A549 (cell line): ENCODE data around the gene HS3ST3A1. TPM values are rescaled to one million over a fixed set of nuclear protein-coding genes. Genes with fewer than 3 reads are reported as not detected.
A peak's percentile ranks its signal among the peaks of the same experiment; 100 is the strongest.

Experiments used
- ATAC-seq, 2 experiments: fragments of 200-7000 bp in 1 of 2; fragments of >200 bp in 1 of 2; cut with Nextera tagmentation in 1 of 2; cut with Tn5 transposase in 1 of 2; 3 replicates each; pipeline versions ENCODE4 v1.8.0 to v1.9.1; 2018 to 2020; ENCODE audit warnings: mild to moderate bottlenecking in 1 of 2, moderate library complexity in 1 of 2
- CTCF ChIA-PET: fragments of 300-600 bp; sonication (Branson Sonifier 250); formaldehyde crosslinking; extraction: SDS; loops from one replicate; lab custom pipeline; 2021; ENCODE audit warnings: antibody characterized with exemption, inconsistent platforms; lab: Yijun Ruan, JAX
- POLR2A ChIA-PET: fragments of 350-600 bp; formaldehyde crosslinking; extraction: SDS; loops from one replicate; lab custom pipeline; 2021; ENCODE audit warnings: antibody characterized with exemption, inconsistent platforms; lab: Yijun Ruan, JAX
- DNase-seq, 2 experiments: peaks; one replicate each; pipeline versions ENCODE4 v3.0.0 to v3.0.0-alpha.2; 2011 to 2016; ENCODE audit warnings: low read depth in 1 of 2, low spot score in 1 of 2
- FAIRE-seq: peaks from 2 replicates; lab custom pipeline; 2011; peaks lifted over from hg19 to GRCh38; lab: Jason Lieb, UNC
- H3K27ac ChIP-seq, 2 experiments: fragments of >200 bp; sonication (Bioruptor Twin); formaldehyde crosslinking; 3 replicates each; pipeline ENCODE4 v1.5.1; 2016 to 2017
- H3K4me1 ChIP-seq: fragments of >200 bp; sonication (Bioruptor Twin); formaldehyde crosslinking; 3 replicates; pipeline ENCODE4 v1.6.1; 2016
- H3K4me2 ChIP-seq: fragments of >200 bp; sonication (Bioruptor Twin); formaldehyde crosslinking; 3 replicates; pipeline ENCODE4 v1.6.1; 2016
- H3K4me3 ChIP-seq: fragments of >200 bp; sonication (Bioruptor Twin); formaldehyde crosslinking; 3 replicates; pipeline ENCODE4 v1.5.1; 2016
- H3K9me3 ChIP-seq: fragments of >200 bp; sonication (Bioruptor Twin); formaldehyde crosslinking; 3 replicates; pipeline ENCODE4 v1.6.1; 2016
- BHLHE40 ChIP-seq: IDR thresholded peaks from 2 replicates; pipeline ENCODE4 v1.6.1; 2012; ENCODE audit warnings: low read depth, low read length, inconsistent platforms
- CBX2 ChIP-seq: fragments of 200-600 bp; sonication (generic); IDR thresholded peaks from 2 replicates; pipeline ENCODE4 v1.6.1; 2016; ENCODE audit warnings: low read depth, mild to moderate bottlenecking, borderline replicate concordance
- CHD4 ChIP-seq: fragments of 200-600 bp; sonication (generic); IDR thresholded peaks from 2 replicates; pipeline ENCODE4 v1.6.1; 2016; ENCODE audit warnings: antibody characterized with exemption, mild to moderate bottlenecking, borderline replicate concordance
- ELK1 ChIP-seq: fragments of 150-350 bp; IDR thresholded peaks from 2 replicates; pipeline ENCODE4 v1.6.1; 2014; ENCODE audit warnings: low read depth, mild to moderate bottlenecking, low read length
- FOSB ChIP-seq: fragments of 250-450 bp; sonication (Bioruptor Pico); IDR thresholded peaks from 2 replicates; pipeline ENCODE4 v1.5.0; 2020; ENCODE audit warnings: mild to moderate bottlenecking, moderate library complexity
- HES2 ChIP-seq: fragments of >200 bp; sonication (Bioruptor Twin); formaldehyde crosslinking; IDR thresholded peaks from 2 replicates; pipeline ENCODE4 v1.6.1; 2016
- HEYL ChIP-seq: fragments of 250-450 bp; sonication (Bioruptor Pico); IDR thresholded peaks from 2 replicates; pipeline ENCODE4 v1.8.0; 2021; ENCODE audit warnings: mild to moderate bottlenecking, moderate library complexity
- MAX ChIP-seq: IDR thresholded peaks from 2 replicates; pipeline ENCODE4 v1.6.1; 2012
- NFE2L2 ChIP-seq: fragments of 150-350 bp; conservative IDR thresholded peaks from 2 replicates; pipeline ENCODE4 v1.6.1; 2014; ENCODE audit warnings: low read length
- NR3C1 ChIP-seq: fragments of >200 bp; sonication (Bioruptor Twin); formaldehyde crosslinking; IDR thresholded peaks from 3 replicates; pipeline ENCODE4 v1.6.1; 2017
- PHF8 ChIP-seq: fragments of 200-600 bp; sonication (generic); IDR thresholded peaks from 2 replicates; pipeline ENCODE4 v1.6.1; 2016; ENCODE audit warnings: low read depth, mild to moderate bottlenecking, antibody characterized with exemption, moderate library complexity, borderline replicate concordance
- POLR2A ChIP-seq: IDR thresholded peaks from 2 replicates; pipeline ENCODE4 v1.6.1; 2012; ENCODE audit warnings: mild to moderate bottlenecking, low read length
- POLR2AphosphoS2 ChIP-seq: conservative IDR thresholded peaks from 2 replicates; pipeline ENCODE4 v1.6.1; 2012; ENCODE audit warnings: low read length, improper control_type of control experiment, inconsistent platforms
- RARB ChIP-seq: fragments of 250-450 bp; sonication (Bioruptor Pico); IDR thresholded peaks from 2 replicates; pipeline ENCODE4 v1.8.0; 2021; ENCODE audit warnings: mild to moderate bottlenecking, moderate library complexity
- RCOR1 ChIP-seq: fragments of 150-350 bp; IDR thresholded peaks from 2 replicates; pipeline ENCODE4 v1.6.1; 2014; ENCODE audit warnings: antibody characterized with exemption, low read length, low read depth
- SREBF2 ChIP-seq: fragments of 450-650 bp; IDR thresholded peaks from 2 replicates; pipeline ENCODE4 v1.6.1; 2014; ENCODE audit warnings: mild to moderate bottlenecking, moderate library complexity
- TFCP2L1 ChIP-seq: fragments of 250-450 bp; sonication (Bioruptor Pico); IDR thresholded peaks from 2 replicates; pipeline ENCODE4 v1.5.0; 2021; ENCODE audit warnings: mild to moderate bottlenecking
- USF2 ChIP-seq: fragments of 450-650 bp; IDR thresholded peaks from 2 replicates; pipeline ENCODE4 v1.6.1; 2014; ENCODE audit warnings: antibody characterized with exemption
- ZNF302 ChIP-seq: fragments of 250-450 bp; sonication (Bioruptor Pico); IDR thresholded peaks from 2 replicates; pipeline ENCODE4 v1.9.0; 2021; ENCODE audit warnings: inconsistent platforms, mild to moderate bottlenecking, moderate library complexity
- WGBS: methylation state at CpG from one replicate; pipeline ENCODE4 v1.1.6; 2017; ENCODE audit errors: missing lambda C conversion rate; 5-methylcytosine and 5-hydroxymethylcytosine counted together
- polyA plus RNA-seq, 4 experiments: library from polyadenylated mRNA; depleted of rRNA in 3 of 4; stranded (reverse); fragments of >200 nt; fragmentation: RNase III in 1 of 4; extraction: RNeasy Plus Mini Kit Qiagen cat#74134 plus additional on column Dnase treatment in 1 of 4; gene quantifications; 2 replicates in 3 of 4; 3 replicates in 1 of 4; pipeline ENCODE4 v1.2.3, GENCODE V29; 2011 to 2017
- TF ChIP-seq, protein P1 (sequence below): IDR thresholded peaks from 2 replicates; pipeline ENCODE4 v1.6.1; 2012; ENCODE audit warnings: low read depth, borderline replicate concordance
- TF ChIP-seq, protein P2 (sequence below): fragments of 250-450 bp; sonication (Bioruptor Pico); IDR thresholded peaks from 2 replicates; pipeline ENCODE4 v1.5.0; 2020; ENCODE audit warnings: low read depth, mild to moderate bottlenecking, moderate library complexity
- TF ChIP-seq, protein P3 (sequence below): fragments of >200 bp; sonication (Bioruptor Twin); formaldehyde crosslinking; IDR thresholded peaks from 3 replicates; pipeline ENCODE4 v1.6.1; 2016

The HS3ST3A1 gene
- polyA plus RNA-seq, 2 of the 4 experiments (the other 2 are of a cell fraction) = not detected

GRCh38 chr17:13592427-13592826, 9.3 kb downstream of the HS3ST3A1 start:
- no peaks in the 10 kb centered on the region for H3K4me1 ChIP-seq
- ATAC-seq = no peak
- no peak overlapping the region for H3K4me2 ChIP-seq
- TF ChIP-seq ZNF302 (CRISPR knock-in tag) = no peak
- no peak for TF ChIP-seq RCOR1
- no peak for TF ChIP-seq HEYL (CRISPR knock-in tag)
- TF ChIP-seq FOSB (CRISPR knock-in tag) = no peak
- no peak for TF ChIP-seq SREBF2
- no peak for TF ChIP-seq RARB
- no peak for TF ChIP-seq USF2
- no peak for TF ChIP-seq PHF8
- no peak for TF ChIP-seq CBX2
- no peak for TF ChIP-seq NR3C1
- TF ChIP-seq, protein P1, sequence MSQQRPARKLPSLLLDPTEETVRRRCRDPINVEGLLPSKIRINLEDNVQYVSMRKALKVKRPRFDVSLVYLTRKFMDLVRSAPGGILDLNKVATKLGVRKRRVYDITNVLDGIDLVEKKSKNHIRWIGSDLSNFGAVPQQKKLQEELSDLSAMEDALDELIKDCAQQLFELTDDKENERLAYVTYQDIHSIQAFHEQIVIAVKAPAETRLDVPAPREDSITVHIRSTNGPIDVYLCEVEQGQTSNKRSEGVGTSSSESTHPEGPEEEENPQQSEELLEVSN = no peak
- no peak for TF ChIP-seq NFE2L2
- TF ChIP-seq POLR2AphosphoS2 = no peak
- no peak for TF ChIP-seq BHLHE40
- 64% methylated on average over 7 of the region's 7 CpGs for WGBS
- no peak overlapping the region for H3K27ac ChIP-seq
- FAIRE-seq = no peak
- no peak overlapping the region for H3K4me3 ChIP-seq
- no peaks in the 10 kb centered on the region for H3K9me3 ChIP-seq
- no peak for DNase-seq
- ChIA-PET POLR2A (no interaction called here), CTCF (interaction anchor here (0.6 to 2.2 kb wide), 6 partner anchors 11 to 1866 kb away, joined by 3 to 10 read pairs (median 3); partner anchors contain the start of gene HS3ST3B1)

GRCh38 chr17:13590441-13590840, 11.3 kb downstream of the HS3ST3A1 start:
- Histone ChIP-seq H3K9me3 (no peaks in the 10 kb centered on the region), H3K27ac (no peak overlapping the region), H3K4me1 (no peaks in the 10 kb centered on the region), H3K4me3 (no peak overlapping the region), H3K4me2 (no peak overlapping the region)
- CTCF ChIA-PET = interaction anchor here (0.6 to 0.7 kb wide), 2 partner anchors 26 to 707 kb away, joined by 3 to 4 read pairs; no protein-coding TSS in a partner anchor
- 80% methylated on average over 1 of the region's 1 CpG for WGBS
- DNase-seq = no peak
- POLR2A ChIA-PET = no interaction called here
- TF ChIP-seq CHD4 = no peak
- TF ChIP-seq, protein P2, sequence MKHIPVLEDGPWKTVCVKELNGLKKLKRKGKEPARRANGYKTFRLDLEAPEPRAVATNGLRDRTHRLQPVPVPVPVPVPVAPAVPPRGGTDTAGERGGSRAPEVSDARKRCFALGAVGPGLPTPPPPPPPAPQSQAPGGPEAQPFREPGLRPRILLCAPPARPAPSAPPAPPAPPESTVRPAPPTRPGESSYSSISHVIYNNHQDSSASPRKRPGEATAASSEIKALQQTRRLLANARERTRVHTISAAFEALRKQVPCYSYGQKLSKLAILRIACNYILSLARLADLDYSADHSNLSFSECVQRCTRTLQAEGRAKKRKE (CRISPR knock-in tag) = no peak
- TF ChIP-seq HES2 = no peak
- TF ChIP-seq POLR2A = no peak
- no peak for TF ChIP-seq TFCP2L1 (CRISPR knock-in tag)
- no peak for TF ChIP-seq MAX
- TF ChIP-seq NFE2L2 = no peak
- TF ChIP-seq, protein P1 = no peak
- TF ChIP-seq ZNF302 (CRISPR knock-in tag) = no peak
- no peak for TF ChIP-seq POLR2AphosphoS2
- TF ChIP-seq HEYL (CRISPR knock-in tag) = no peak
- no peak for TF ChIP-seq ELK1
- no peak for TF ChIP-seq RCOR1
- TF ChIP-seq, protein P3, sequence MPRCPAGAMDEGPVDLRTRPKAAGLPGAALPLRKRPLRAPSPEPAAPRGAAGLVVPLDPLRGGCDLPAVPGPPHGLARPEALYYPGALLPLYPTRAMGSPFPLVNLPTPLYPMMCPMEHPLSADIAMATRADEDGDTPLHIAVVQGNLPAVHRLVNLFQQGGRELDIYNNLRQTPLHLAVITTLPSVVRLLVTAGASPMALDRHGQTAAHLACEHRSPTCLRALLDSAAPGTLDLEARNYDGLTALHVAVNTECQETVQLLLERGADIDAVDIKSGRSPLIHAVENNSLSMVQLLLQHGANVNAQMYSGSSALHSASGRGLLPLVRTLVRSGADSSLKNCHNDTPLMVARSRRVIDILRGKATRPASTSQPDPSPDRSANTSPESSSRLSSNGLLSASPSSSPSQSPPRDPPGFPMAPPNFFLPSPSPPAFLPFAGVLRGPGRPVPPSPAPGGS = no peak
- no peak for ATAC-seq
- peak; percentile 13 for FAIRE-seq
